Neural cell (in vitro differentiated cells): Measurements from ENCODE around the gene CD101.

Experiments used
- CTCF ChIP-seq: fragments of 450-650 bp; IDR thresholded peaks from 2 replicates; pipeline ENCODE4 v1.5.1; 2014; ENCODE audit warnings: antibody characterized with exemption, mild to moderate bottlenecking, moderate library complexity; ENCODE audit not compliant: poor library complexity, severe bottlenecking
- EP300 ChIP-seq: fragments of 450-650 bp; conservative IDR thresholded peaks from 2 replicates; pipeline ENCODE4 v1.6.1; 2014; ENCODE audit warnings: antibody characterized with exemption, mild to moderate bottlenecking, moderate library complexity; ENCODE audit not compliant: poor library complexity, severe bottlenecking
- EZH2 ChIP-seq: fragments of 200-600, 300-800 bp; shearing (Covaris generic), sonication (generic); IDR thresholded peaks from 2 replicates; pipeline ENCODE4 v1.6.1; 2014; ENCODE audit warnings: antibody characterized with exemption, low read length, borderline replicate concordance, mild to moderate bottlenecking; ENCODE audit not compliant: insufficient read depth, poor library complexity, severe bottlenecking
- MXI1 ChIP-seq: fragments of 450-650 bp; conservative IDR thresholded peaks from 2 replicates; pipeline ENCODE4 v1.6.1; 2014; ENCODE audit warnings: antibody characterized with exemption, mild to moderate bottlenecking; ENCODE audit not compliant: poor library complexity, severe bottlenecking
- POLR2AphosphoS5 ChIP-seq: IDR thresholded peaks from 2 replicates; pipeline ENCODE4 v1.6.1; 2012
- REST ChIP-seq: IDR thresholded peaks from 2 replicates; pipeline ENCODE4 v1.6.1; 2012; ENCODE audit warnings: borderline replicate concordance
- SMC3 ChIP-seq: fragments of 450-650 bp; conservative IDR thresholded peaks from 2 replicates; pipeline ENCODE4 v1.6.1; 2014; ENCODE audit warnings: antibody characterized with exemption, mild to moderate bottlenecking, moderate library complexity; ENCODE audit not compliant: poor library complexity
- TAF1 ChIP-seq: IDR thresholded peaks from 2 replicates; pipeline ENCODE4 v1.6.1; 2012; ENCODE audit warnings: low read depth

DNA sequence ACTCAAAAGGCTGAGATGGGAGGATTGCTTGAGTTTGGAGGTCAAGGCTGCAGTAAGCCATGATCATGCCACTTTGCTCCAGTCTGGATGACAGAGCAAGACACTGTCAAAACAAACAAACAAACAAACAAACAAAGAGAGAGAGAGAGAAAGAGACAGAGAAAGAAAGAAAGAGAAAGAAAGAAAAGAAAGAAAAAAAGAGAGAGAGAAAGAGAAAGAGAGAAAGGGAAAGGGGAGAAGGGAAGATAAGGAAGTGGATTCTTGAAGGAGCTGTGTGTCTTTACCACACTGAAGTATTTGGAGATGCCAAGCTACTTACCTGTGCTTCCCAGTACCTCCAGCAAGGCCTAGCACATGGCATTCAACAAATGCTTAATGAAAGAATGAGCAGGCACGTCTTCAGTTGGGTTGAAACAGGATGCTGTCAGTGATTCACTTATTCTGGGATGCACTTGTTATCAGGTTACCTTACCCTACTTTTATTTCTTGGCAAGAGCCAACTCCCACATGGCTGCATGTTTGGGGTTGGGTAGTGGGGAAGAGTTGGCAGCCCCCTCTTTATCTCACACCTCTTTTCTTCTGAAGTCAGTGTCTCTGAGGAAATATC, 28.8 kb downstream of the CD101 start:
- no peak for TF ChIP-seq CTCF
- TF ChIP-seq EZH2, result no peak
- TF ChIP-seq POLR2AphosphoS5, result no peak
- TF ChIP-seq EP300, result no peak
- TF ChIP-seq REST, result no peak
- no peak for TF ChIP-seq TAF1
- no peak for TF ChIP-seq MXI1
- no peak for TF ChIP-seq SMC3
